Renal pelvis (tissue), 4 donors: Measurements from ENCODE around the gene TBC1D22A. TPM values are rescaled to one million over a fixed set of nuclear protein-coding genes. Genes with fewer than 3 reads are reported as not detected.
A peak's percentile ranks its signal among the peaks of the same experiment; 100 is the strongest.
"Not testable (repeated sequence)": the region's sequence is repeated elsewhere in the genome, so short reads cannot be mapped to it uniquely, and the experiment has no call there.

ENCODE experiments used
- DNase-seq: peaks from one replicate; pipeline ENCODE4 v3.0.0-alpha.2; 2013
- polyA plus RNA-seq, 3 donors: library from polyadenylated mRNA; unstranded; fragments of 120-200 nt; gene quantifications; one replicate each; pipeline ENCODE4 v1.2.1, GENCODE V29; 2013; ENCODE audit not compliant: insufficient read length in 3 of 3

TBC1D22A gene
- polyA plus RNA-seq, 3 donors = 16.9 to 19.2 (median 19.1) TPM

- DNase-seq = no peak
Measured at GRCh38 chr22:47132428-47132825, 370.0 kb downstream of the TBC1D22A start.

DNA sequence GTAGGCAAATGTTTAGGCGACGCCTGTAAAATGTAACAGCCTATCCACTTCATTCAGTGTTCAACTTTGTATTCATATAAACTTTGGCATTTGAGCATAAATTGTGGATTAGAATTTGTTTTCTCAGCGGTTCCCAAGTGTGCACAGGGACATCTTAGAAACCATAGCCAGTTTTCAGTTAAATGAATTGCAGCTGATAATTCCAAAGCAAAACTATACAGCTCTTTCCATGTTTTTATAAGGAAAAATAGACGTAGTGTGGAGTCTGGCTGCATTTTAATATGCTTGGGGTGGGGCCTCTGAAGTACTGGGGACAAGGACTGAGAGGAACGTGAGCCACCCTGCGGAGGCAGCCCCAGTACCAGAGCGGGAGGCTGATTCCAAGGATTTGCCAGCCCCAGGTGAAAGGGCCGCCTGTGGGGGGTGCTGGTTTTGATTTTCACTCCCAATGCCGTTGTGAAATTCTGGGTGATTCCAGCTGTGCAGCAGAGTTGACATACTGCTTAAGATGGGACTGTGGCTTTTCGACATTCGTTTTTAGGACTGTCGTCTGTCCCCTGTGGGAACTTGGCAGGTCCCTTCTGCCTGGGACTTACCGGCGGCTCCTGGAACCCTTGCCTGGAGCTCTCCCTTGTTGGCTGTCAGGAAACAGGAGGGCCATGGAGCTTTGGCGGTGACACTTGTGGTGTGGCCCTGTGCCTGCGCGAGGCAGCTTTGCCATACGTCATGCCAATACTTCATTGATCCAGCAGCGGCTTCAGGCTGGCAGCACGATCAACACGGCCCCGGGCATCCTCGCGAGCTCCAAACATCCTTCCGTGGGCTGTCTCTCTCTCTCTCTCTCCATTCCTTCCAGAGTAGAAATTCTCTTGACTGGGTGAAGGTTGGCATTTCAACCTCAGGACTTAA is 370.9 kb downstream of the TBC1D22A start:
- peak; percentile 38 for DNase-seq

DNA sequence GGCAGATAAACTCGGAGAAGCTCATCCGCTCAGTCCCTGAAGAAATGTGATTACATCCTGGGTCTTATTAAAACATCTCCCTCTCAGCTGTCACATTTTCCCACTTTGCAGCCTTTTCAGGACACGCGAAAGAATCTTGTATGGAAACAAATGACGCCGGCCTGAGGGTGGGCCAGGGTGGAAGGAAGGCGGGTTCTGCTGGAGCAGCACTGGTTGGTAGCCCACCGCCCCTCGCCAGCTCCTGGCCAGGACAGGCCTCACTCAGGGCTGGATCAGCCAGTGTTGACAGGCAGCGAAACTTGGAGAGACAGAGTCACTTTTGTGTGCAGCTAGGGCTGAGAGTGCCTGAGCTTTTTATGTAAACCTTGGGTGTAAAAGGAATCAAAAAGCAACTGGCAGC is 371.8 kb downstream of the TBC1D22A start:
- DNase-seq = no peak

DNA sequence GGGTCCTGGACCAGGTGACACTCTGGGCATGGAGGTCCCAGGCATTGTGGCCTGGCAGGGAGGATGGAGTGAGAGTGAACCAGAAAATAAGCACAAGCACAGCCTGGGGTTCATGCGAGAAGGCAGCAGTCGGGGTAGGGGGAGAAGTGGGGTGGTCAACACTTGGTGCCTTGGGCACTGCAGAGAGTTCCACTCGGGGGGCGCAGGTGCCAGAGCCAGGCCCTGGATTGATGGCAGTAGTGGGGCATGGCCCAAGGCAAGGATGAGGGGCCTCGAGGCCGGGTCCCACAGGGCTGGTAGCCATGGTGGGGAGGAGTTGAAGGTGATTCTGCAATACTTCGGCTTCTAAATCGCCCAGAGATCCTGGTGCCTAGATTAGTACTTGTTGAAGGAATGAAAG is 372.9 kb downstream of the TBC1D22A start:
- no peak for DNase-seq

- DNase-seq = no peak
Measured at GRCh38 chr22:47136050-47136449, 373.6 kb downstream of the TBC1D22A start.

- DNase-seq = no peak
Measured at GRCh38 chr22:47136671-47137070, 374.2 kb downstream of the TBC1D22A start.

- peak; percentile 75 for DNase-seq
Measured at GRCh38 chr22:47139013-47139789, 376.8 kb downstream of the TBC1D22A start.

DNA sequence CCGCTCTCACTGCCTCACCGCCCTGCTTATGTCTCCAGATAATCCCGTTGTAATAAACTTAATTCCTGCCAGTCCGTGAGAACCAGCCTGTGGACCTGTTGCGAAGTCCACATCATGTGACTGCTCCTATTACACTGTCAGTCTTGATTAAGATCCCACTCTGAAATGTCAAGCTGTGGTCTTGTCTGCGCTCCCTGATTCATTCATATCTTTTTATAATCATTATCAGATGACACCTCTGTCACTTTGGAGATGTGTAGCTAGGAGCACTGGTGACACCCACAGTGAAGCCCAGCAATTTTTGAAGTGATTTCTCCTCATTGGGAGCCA is 377.3 kb downstream of the TBC1D22A start:
- DNase-seq = no peak

DNA sequence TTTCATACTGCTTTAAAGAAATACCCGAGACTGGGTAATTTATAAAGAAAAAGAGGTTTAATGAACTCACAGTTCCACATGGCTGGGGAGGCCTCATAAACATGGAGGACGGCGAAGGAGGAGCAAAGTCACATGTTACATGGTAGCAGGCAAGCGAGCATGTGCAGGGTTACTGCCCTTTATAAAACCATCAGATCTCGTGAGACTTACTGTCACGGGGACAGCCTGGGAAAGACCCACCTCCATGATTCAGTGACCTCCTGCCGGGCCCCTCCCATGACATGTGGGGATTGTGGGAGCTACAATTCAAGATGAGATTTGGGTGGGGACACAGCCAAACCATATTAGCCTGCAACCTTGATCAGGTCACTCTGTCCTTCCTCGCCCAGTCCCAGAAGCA is 378.5 kb downstream of the TBC1D22A start:
- DNase-seq = not testable (repeated sequence)

DNA sequence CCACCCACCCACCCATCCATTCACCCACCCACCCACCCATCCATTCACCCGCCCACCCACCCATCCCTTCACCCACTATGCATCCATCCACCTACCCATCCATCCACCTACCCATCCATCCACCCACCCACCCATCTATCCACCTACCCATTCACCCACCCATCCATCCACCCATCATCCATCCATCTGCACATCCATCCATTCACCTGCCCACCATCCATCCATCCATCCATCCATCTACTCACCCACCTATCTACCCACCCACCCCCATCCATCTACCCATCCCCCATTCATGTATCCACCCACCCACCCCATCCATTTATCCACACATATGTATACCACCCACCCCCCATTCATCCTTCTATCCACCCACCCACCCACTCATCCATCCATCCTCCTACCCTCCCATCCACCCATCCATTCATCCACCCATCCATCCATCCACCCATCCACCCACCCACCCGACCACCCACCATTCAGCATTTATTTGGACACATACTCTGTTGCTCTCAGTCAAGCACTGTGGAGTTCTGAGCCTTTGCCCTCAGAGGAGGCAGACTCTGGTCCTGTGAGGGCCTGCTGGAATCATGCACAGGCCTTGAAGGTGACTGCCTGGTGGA is 380.1 kb downstream of the TBC1D22A start:
- no peak for DNase-seq

DNA sequence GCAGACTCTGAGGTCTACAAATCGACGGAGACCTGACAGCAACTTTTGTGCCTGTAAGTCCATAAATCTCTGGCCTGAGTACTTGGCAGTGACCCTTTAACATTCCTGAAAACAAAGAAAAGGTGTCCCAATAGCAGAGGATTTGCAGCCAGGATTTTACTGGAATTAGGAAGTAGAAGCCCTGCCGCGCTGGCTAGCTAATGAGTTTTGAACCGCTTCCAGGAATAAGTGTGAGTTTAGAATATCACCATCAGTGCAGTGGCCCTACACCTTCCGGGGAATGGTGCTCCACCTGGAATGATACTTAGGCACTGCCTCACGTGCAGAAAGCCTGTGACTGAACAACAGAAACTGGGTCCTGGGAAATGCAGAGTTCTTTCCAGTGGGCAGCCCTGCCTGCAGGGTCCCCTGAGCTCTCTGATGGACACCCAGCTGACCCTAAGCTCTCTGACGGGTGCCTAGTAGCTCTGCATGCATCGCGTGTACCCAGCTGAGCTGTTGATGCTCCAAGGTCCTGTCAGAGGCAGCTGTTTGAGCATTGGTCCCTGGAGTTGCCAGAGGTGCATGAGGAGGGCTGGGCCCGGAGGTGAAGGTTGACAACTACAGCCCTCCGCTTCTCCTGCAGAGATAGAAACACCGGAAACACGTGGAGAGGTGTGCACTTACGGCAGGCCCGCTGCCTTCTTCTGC is 380.9 kb downstream of the TBC1D22A start:
- DNase-seq = no peak

- DNase-seq = no peak
Measured at GRCh38 chr22:47144076-47144765, 381.8 kb downstream of the TBC1D22A start.

GRCh38 chr22:47144791-47145425 is 382.5 kb downstream of the TBC1D22A start:
- no peak for DNase-seq

DNA sequence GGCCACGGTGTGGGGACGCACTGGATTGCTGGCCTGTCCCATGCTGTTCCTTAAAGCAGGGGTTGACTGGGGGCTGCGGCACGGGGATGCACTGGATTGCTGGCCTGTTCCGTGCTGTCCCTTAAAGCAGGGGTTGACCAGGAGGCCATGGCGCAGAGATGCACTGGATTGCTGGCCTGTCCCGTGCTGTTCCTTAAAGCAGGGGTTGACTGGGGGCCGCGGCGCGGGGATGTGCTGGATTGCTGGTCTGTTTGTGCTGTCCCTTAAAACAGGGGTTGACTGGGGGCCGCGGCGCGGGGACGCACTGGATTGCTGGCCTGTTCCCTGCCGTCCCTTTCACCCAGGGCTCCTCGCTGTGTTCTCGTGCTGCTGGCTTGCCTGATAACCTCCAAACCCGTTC is 383.4 kb downstream of the TBC1D22A start:
- no peak for DNase-seq

DNA sequence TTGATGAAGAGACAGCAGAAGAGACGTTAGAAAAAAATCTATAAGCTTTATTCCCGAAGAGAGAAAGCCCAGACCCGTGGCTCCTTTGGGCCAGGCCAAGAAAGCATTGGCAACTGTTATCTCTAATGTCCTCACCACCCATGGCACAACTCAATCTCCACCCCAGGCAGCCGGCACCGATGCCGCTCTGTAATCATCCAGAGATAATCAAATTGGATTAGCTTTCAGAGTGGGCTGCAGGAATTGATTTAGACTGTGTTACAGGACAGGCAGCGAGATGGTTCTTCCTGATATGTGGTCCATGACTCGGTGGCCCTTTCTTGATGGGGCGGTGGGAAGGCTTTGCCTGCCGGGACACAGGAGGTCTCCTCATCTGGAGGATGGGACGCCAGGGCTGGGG is 383.9 kb downstream of the TBC1D22A start:
- DNase-seq = no peak

- no peak for DNase-seq
Measured at GRCh38 chr22:47146941-47147340, 384.5 kb downstream of the TBC1D22A start.

- no peak for DNase-seq
Measured at GRCh38 chr22:47147572-47147971, 385.1 kb downstream of the TBC1D22A start.

GRCh38 chr22:47148510-47148909 is 386.1 kb downstream of the TBC1D22A start:
- no peak for DNase-seq

GRCh38 chr22:47148956-47149728 is 386.7 kb downstream of the TBC1D22A start:
- no peak for DNase-seq

DNA sequence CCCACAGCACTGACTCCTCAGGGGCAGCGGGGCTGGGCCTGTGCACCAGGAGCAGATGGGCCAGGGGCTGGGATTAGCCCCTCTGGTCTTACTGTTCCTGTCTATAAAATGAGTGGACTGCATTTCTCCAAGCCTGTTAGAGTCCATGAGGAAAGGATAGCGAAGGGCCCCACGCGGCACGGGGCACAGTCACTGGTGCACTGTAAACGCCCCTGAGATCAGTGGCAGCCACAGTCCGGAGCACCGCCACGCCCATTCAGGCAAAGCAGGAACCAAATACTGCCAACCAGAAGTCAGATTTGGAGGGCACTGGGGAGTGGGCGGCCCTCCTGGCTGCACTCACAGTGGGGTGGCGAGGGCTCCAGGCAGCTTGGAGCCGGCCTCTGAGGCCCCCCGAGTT is 387.5 kb downstream of the TBC1D22A start:
- DNase-seq = no peak
